PC-9 (cell line): ENCODE results near the gene RER1. TPM values are rescaled to one million over a fixed set of nuclear protein-coding genes. Genes with fewer than 3 reads are reported as not detected.

Experiments used
- BruUV-seq: library from RNA; stranded (reverse); fragments of 400-500 nt; replicated peaks from 2 replicates; lab custom pipeline; 2021; lab: Mats Ljungman, UMichigan
- CTCF ChIA-PET: fragments of 300-600 bp; sonication (Branson Sonifier 250); formaldehyde crosslinking; loops from one replicate; lab custom pipeline; 2022; ENCODE audit warnings: antibody characterized with exemption; lab: Charles Lee
- POLR2A ChIA-PET: fragments of 300-600 bp; sonication (Branson Sonifier 250); formaldehyde crosslinking; loops from one replicate; lab custom pipeline; 2022; ENCODE audit warnings: antibody characterized with exemption; ENCODE audit not compliant: unreplicated experiment; lab: Charles Lee
- DNase-seq, 2 experiments: peaks; one replicate each; pipeline versions ENCODE4 v3.0.0 to v3.0.0-alpha.2; 2015 to 2022; ENCODE audit warnings: mixed read lengths in 1 of 2
- H2AFZ ChIP-seq: fragments of 200-600 bp; sonication (generic); 2 replicates; pipeline ENCODE4 v1.8.1; 2017; ENCODE audit warnings: antibody characterized with exemption
- H3F3A ChIP-seq: fragments of 200-600 bp; sonication (generic); 2 replicates; pipeline ENCODE4 v1.8.1; 2017; ENCODE audit warnings: antibody characterized with exemption, mild to moderate bottlenecking, low read depth; ENCODE audit not compliant: insufficient read depth
- H3K27ac ChIP-seq: fragments of 200-600 bp; sonication (generic); 2 replicates; pipeline ENCODE4 v1.6.1; 2016; ENCODE audit warnings: mixed run types
- H3K27me3 ChIP-seq: fragments of 200-600 bp; sonication (generic); 2 replicates; pipeline ENCODE4 v1.6.1; 2016; ENCODE audit warnings: low read depth, mixed run types; ENCODE audit not compliant: insufficient read depth
- H3K36me3 ChIP-seq: fragments of 200-600 bp; sonication (generic); 2 replicates; pipeline ENCODE4 v1.6.1; 2016; ENCODE audit warnings: low read depth, mixed run types
- H3K4me1 ChIP-seq: fragments of 200-600 bp; sonication (generic); replicated peaks from 2 replicates; pipeline ENCODE4 v1.6.1; 2016; ENCODE audit warnings: mixed run types; ENCODE audit not compliant: insufficient read depth
- H3K4me2 ChIP-seq: fragments of 200-600 bp; sonication (generic); 2 replicates; pipeline ENCODE4 v1.6.1; 2017; ENCODE audit warnings: mixed run types
- H3K4me3 ChIP-seq: fragments of 200-600 bp; sonication (generic); 2 replicates; pipeline ENCODE4 v1.6.1; 2016; ENCODE audit warnings: mixed run types
- H3K79me2 ChIP-seq: fragments of 200-600 bp; sonication (generic); 2 replicates; pipeline ENCODE4 v1.6.1; 2017; ENCODE audit warnings: low read depth, mixed run types
- H3K9me2 ChIP-seq: fragments of 200-600 bp; sonication (generic); 2 replicates; pipeline ENCODE4 v1.8.1; 2017; ENCODE audit warnings: mild to moderate bottlenecking; ENCODE audit not compliant: insufficient read depth
- H3K9me3 ChIP-seq: fragments of 200-600 bp; sonication (generic); 2 replicates; pipeline ENCODE4 v1.8.1; 2016; ENCODE audit warnings: low read depth; ENCODE audit not compliant: insufficient read depth
- H4K20me1 ChIP-seq: fragments of 200-600 bp; sonication (generic); 2 replicates; pipeline ENCODE4 v1.8.1; 2017; ENCODE audit not compliant: insufficient read depth
- CTCF ChIP-seq: fragments of 200-600 bp; sonication (generic); conservative IDR thresholded peaks from 2 replicates; pipeline ENCODE4 v1.6.1; 2017; ENCODE audit warnings: mixed run types, antibody characterized with exemption, mild to moderate bottlenecking, moderate library complexity
- EZH2 ChIP-seq: fragments of 200-600 bp; sonication (generic); IDR thresholded peaks from 2 replicates; pipeline ENCODE4 v1.8.0; 2017; ENCODE audit warnings: antibody characterized with exemption, low read depth
- intact Hi-C: fragments of 100-400 bp; cut with micrococcal nuclease; formaldehyde crosslinking; loops from one replicate; pipeline ENCODE4 v1.10.0; 2022; ENCODE audit not compliant: unreplicated experiment
- total RNA-seq: library from RNA; stranded (reverse); gene quantifications from 2 replicates; pipeline ENCODE4 v1.2.3, GENCODE V29; 2021

Gene RER1
- total RNA-seq, 1 experiment from 2014 or later: 131 TPM

DNA sequence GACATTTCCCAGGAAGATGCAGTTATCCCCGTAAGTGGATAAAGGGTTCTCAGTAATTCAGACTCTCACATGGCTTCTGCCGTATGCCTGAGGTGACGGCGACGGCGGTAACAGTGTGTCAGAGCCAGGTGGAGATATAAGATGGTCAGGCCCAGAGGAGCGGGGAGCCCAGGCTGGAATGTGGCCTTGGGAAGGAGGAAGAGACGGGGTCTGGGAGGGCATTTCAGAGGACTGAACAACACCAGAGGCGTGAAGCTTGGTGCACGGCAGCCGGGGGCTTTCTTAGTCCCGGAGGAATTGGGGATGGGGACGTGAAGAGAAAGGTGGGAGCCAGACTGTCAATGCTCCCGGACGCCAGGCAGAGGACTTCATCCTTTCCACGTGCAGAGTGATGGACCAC is 1.0 kb downstream of the RER1 start:
- H3K4me3 ChIP-seq: peak overlapping the region; percentile 80
- no peak overlapping the region for H3K27ac ChIP-seq
- ChIA-PET CTCF (no interaction called here), POLR2A (interaction anchor here (0.6 kb wide), 2 partner anchors 57 to 194 kb away, joined by 4 read pairs; no protein-coding TSS in a partner anchor)
- peaks cover 19% of the 10 kb centered on the region for H3K4me1 ChIP-seq
- peaks cover 29% of the 10 kb centered on the region for H4K20me1 ChIP-seq
- H3F3A ChIP-seq: peaks cover 6% of the 10 kb centered on the region; the same call in 1 of the 2 replicates
- TSS peak; percentile 50 for BruUV-seq
- H3K4me2 ChIP-seq: peak overlapping the region; percentile 89
- intact Hi-C loops: loop anchor here (5.0 kb wide), 1 partner anchor 80 kb away; no protein-coding TSS in a partner anchor
- H3K79me2 ChIP-seq: peaks cover 56% of the 10 kb centered on the region
- no peaks in the 10 kb centered on the region for H3K27me3 ChIP-seq
- TF ChIP-seq CTCF (no peak), EZH2 (no peak)
- H3K36me3 ChIP-seq: peaks cover 13% of the 10 kb centered on the region; the same call in 1 of the 2 replicates
- no peaks in the 10 kb centered on the region for H3K9me3 ChIP-seq
- H2AFZ ChIP-seq: no peak overlapping the region
- no peak for DNase-seq
- H3K9me2 ChIP-seq: no peaks in the 10 kb centered on the region

DNA sequence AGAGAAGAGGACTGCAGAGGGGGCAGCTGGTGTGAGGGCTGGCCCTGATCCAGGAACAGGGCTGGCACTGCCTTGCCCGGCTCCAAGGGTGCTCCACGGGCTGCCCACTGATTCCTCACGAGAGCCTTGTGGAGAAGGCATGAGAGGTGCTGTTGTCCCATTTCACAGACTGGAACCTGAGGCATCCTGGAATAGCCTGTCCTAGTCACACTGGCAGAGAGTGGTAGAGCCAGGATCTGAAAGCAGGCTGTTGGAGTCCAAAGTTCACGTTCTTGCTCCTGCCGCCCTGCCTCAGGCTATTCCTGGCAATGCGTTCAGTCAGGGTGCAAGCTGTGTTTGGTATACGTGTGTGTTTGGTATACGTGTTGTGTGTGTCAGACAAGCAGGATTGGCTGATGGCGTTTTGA is 1.8 kb downstream of the RER1 start:
- POLR2A ChIA-PET: no interaction called here
- no TSS peak for BruUV-seq
- CTCF ChIA-PET: no interaction called here
- H4K20me1 ChIP-seq: peaks cover 29% of the 10 kb centered on the region
- intact Hi-C loops: loop anchor here (5.0 kb wide), 1 partner anchor 81 kb away; no protein-coding TSS in a partner anchor
- peak in 1 of 2 experiments; percentile 23 for DNase-seq
- H3K9me2 ChIP-seq: no peaks in the 10 kb centered on the region
- peaks cover 19% of the 10 kb centered on the region for H3K4me1 ChIP-seq
- peak overlapping the region; percentile 89 for H3K4me2 ChIP-seq
- peaks cover 13% of the 10 kb centered on the region; the same call in 1 of the 2 replicates for H3K36me3 ChIP-seq
- no peak overlapping the region for H3K27ac ChIP-seq
- no peak for TF ChIP-seq CTCF
- TF ChIP-seq EZH2: no peak
- H3K27me3 ChIP-seq: no peaks in the 10 kb centered on the region
- H3K79me2 ChIP-seq: peaks cover 56% of the 10 kb centered on the region
- no peaks in the 10 kb centered on the region for H3K9me3 ChIP-seq
- H3F3A ChIP-seq: peaks cover 9% of the 10 kb centered on the region; the same call in 1 of the 2 replicates
- no peak overlapping the region for H3K4me3 ChIP-seq
- no peak overlapping the region for H2AFZ ChIP-seq

- intact Hi-C loops: loop anchor here (5.0 kb wide), 1 partner anchor 82 kb away; no protein-coding TSS in a partner anchor
- BruUV-seq: no TSS peak
- Histone ChIP-seq H3K4me3 (no peak overlapping the region), H3K4me1 (peaks cover 19% of the 10 kb centered on the region), H2AFZ (no peak overlapping the region), H3K27ac (no peak overlapping the region), H3K9me2 (no peaks in the 10 kb centered on the region), H3K36me3 (peaks cover 13% of the 10 kb centered on the region; the same call in 1 of the 2 replicates), H3K79me2 (peaks cover 55% of the 10 kb centered on the region), H3K4me2 (no peak overlapping the region), H4K20me1 (peaks cover 29% of the 10 kb centered on the region), H3K9me3 (no peaks in the 10 kb centered on the region), H3F3A (peaks cover 16% of the 10 kb centered on the region; the same call in 1 of the 2 replicates), H3K27me3 (no peaks in the 10 kb centered on the region)
- ChIA-PET POLR2A (interaction anchor here (0.6 kb wide), 1 partner anchor 218 kb away, joined by 6 read pairs; no protein-coding TSS in a partner anchor), CTCF (no interaction called here)
- no peak for DNase-seq
- TF ChIP-seq EZH2: no peak
- TF ChIP-seq CTCF: no peak
Measured at GRCh38 chr1:2394220-2394619, 2.6 kb downstream of the RER1 start.
